Measurements from ENCODE around the gene STAG1.
"Not testable (repeated sequence)": the region's sequence is repeated elsewhere in the genome, so short reads cannot be mapped to it uniquely, and the experiment has no call there.

The STAG1 gene

GRCh38 chr3:136642711-136643110 is 109.5 kb downstream of the STAG1 start:
- DNase-seq: no peak

- DNase-seq: no peak
These were observed 113.1 kb downstream of the STAG1 start for GRCh38 chr3:136639069-136639468.

GRCh38 chr3:136637176-136637575 is 115.0 kb downstream of the STAG1 start:
- DNase-seq: no peak

GRCh38 chr3:136634821-136635220 is 117.4 kb downstream of the STAG1 start:
- no peak for DNase-seq

GRCh38 chr3:136632625-136633081 is 119.5 kb downstream of the STAG1 start:
- no peak for DNase-seq

- DNase-seq: no peak
These were observed 120.8 kb downstream of the STAG1 start for GRCh38 chr3:136631424-136631823.

GRCh38 chr3:136630915-136631314 is 121.3 kb downstream of the STAG1 start:
- no peak for DNase-seq

- DNase-seq: no peak
These were observed 125.7 kb downstream of the STAG1 start for GRCh38 chr3:136626493-136626892.

- DNase-seq: no peak
These were observed 127.0 kb downstream of the STAG1 start for GRCh38 chr3:136624894-136625815.

- no peak for DNase-seq
These were observed 127.8 kb downstream of the STAG1 start for GRCh38 chr3:136624371-136624770.

GRCh38 chr3:136621628-136622027 is 130.6 kb downstream of the STAG1 start:
- no peak for DNase-seq

GRCh38 chr3:136620436-136620835 is 131.7 kb downstream of the STAG1 start:
- DNase-seq: no peak

GRCh38 chr3:136617969-136618525 is 134.1 kb downstream of the STAG1 start:
- not testable (repeated sequence) for DNase-seq

GRCh38 chr3:136617198-136617597 is 135.0 kb downstream of the STAG1 start:
- no peak for DNase-seq

GRCh38 chr3:136612512-136612911 is 139.7 kb downstream of the STAG1 start:
- DNase-seq: no peak

GRCh38 chr3:136606990-136607389 is 145.2 kb downstream of the STAG1 start:
- DNase-seq: no peak

GRCh38 chr3:136606216-136606615 is 146.0 kb downstream of the STAG1 start:
- DNase-seq: not testable (repeated sequence)

- DNase-seq: no peak
These were observed 147.2 kb downstream of the STAG1 start for GRCh38 chr3:136604961-136605360.

GRCh38 chr3:136602818-136603217 is 149.4 kb downstream of the STAG1 start:
- no peak for DNase-seq

GRCh38 chr3:136595913-136596697 is 156.1 kb downstream of the STAG1 start:
- DNase-seq: no peak

- no peak for DNase-seq
These were observed 165.6 kb downstream of the STAG1 start for GRCh38 chr3:136586580-136586979.

GRCh38 chr3:136584728-136585127 is 167.4 kb downstream of the STAG1 start:
- no peak for DNase-seq

GRCh38 chr3:136583823-136584222 is 168.4 kb downstream of the STAG1 start:
- no peak for DNase-seq

All from activated CD4-positive, alpha-beta T cell treated with anti-CD3 and anti-CD28 coated beads, Interleukin-2, amount 50 U/mL, for 48 hours (primary cell).